Neural crest cell (in vitro differentiated cells): ENCODE measurements around the gene CLIP3. TPM values are rescaled to one million over a fixed set of nuclear protein-coding genes. Genes with fewer than 3 reads are reported as not detected.

ENCODE experiments used
- DNase-seq: peaks from one replicate; pipeline ENCODE4 v3.0.0; 2021; ENCODE audit warnings: low read depth, mixed read lengths, low spot score
- H3K27ac Mint-ChIP-seq: one replicate; pipeline ENCODE4 v1.8.0; 2021; ENCODE audit warnings: mild to moderate bottlenecking, mixed read lengths; ENCODE audit not compliant: unreplicated experiment
- H3K27me3 Mint-ChIP-seq: 2 replicates; pipeline ENCODE4 v1.8.0; 2021; ENCODE audit warnings: low read depth, mild to moderate bottlenecking, mixed read lengths
- H3K36me3 Mint-ChIP-seq: 2 replicates; pipeline ENCODE4 v1.8.0; 2021; ENCODE audit warnings: low read depth, mild to moderate bottlenecking, mixed read lengths
- H3K4me1 Mint-ChIP-seq: 2 replicates; pipeline ENCODE4 v1.8.0; 2021; ENCODE audit warnings: mixed read lengths
- H3K4me3 Mint-ChIP-seq: one replicate; pipeline ENCODE4 v1.8.0; 2021; ENCODE audit warnings: mild to moderate bottlenecking, mixed read lengths
- H3K9me3 Mint-ChIP-seq: 2 replicates; pipeline ENCODE4 v1.8.0; 2021; ENCODE audit warnings: mixed read lengths
- CTCF ChIP-seq: fragments of 200-600 bp; sonication (generic); conservative IDR thresholded peaks from 2 replicates; pipeline ENCODE4 v1.5.0; 2021; ENCODE audit warnings: antibody characterized with exemption, mild to moderate bottlenecking
- total RNA-seq: library from RNA; stranded (reverse); gene quantifications from 2 replicates; pipeline ENCODE4 v1.2.1, GENCODE V29; 2021

Gene CLIP3
- total RNA-seq, 1 donor from 2014 or later, result 33.1 TPM

DNA sequence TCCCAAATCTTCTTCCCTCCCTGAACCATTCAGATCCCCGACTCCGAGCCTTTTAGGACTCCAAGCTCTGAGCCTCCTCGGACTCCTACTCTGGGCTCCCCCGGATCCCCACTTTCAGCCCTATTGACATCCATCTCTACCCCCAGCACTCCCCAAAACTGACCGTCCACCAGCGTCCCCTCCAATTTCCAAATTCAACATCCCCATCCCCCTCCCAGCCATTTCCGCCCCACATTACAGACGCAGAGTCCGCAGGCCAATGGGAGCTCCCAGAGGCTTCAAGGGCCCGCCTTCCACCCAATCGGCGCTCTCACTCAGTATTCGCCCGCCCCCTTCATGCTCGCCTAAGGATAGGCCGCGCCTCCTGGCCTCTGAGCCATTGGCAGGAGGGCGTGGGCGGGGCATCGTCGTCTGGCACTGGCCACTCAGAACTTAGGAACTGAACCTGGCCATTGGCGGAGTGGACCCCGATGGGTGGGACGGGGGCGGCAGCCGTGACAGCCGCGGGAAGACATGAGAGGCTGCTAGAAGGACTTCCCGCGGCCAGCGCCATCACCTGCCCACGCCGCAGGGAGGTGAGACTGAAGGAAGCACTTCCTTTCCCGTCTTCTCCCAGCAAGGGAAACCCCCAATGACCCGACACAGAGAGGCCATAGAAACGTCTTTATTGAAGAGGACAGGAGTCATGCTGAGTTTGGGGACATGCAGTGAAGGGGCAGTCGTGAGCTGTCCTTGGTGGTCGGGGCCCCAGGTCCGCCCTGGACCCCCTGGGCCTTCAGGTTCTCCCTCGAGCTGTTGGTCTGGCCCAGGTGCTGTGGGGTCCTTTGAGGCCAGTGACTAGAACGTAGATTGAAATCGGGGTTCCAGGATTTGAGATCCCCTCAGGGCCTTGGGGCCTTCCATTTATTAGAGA, 18.4 kb downstream of the CLIP3 start, which contains the start of gene ALKBH6:
ALKBH6 (minus strand) TSS at position 202 of the 913 bp plus-strand sequence. CDS start 816 bp downstream, outside the sequence.
- H3K9me3 Mint-ChIP-seq, result no peaks in the 10 kb centered on the region
- peak within 1 kb of the TSS; percentile 96 for H3K27ac Mint-ChIP-seq
- peak; percentile 15 for TF ChIP-seq CTCF
- H3K36me3 Mint-ChIP-seq, result peaks cover 6% of the 10 kb centered on the region
- peaks cover 42% of the 10 kb centered on the region for H3K4me1 Mint-ChIP-seq
- peaks cover 4% of the 10 kb centered on the region for H3K27me3 Mint-ChIP-seq
- peak within 1 kb of the TSS; percentile 99 for H3K4me3 Mint-ChIP-seq
- peak; percentile 98 for DNase-seq

- DNase-seq, result no peak
- Mint-ChIP-seq H3K36me3 (peaks cover 6% of the 10 kb centered on the region), H3K4me3 (peak overlapping the region; percentile 99), H3K4me1 (peaks cover 48% of the 10 kb centered on the region), H3K27ac (peak overlapping the region; percentile 96), H3K27me3 (peaks cover 8% of the 10 kb centered on the region), H3K9me3 (no peaks in the 10 kb centered on the region)
- no peak for TF ChIP-seq CTCF
Measured at GRCh38 chr19:36013280-36014011, 19.2 kb downstream of the CLIP3 start.

GRCh38 chr19:36010402-36010801, 22.3 kb downstream of the CLIP3 start:
- Mint-ChIP-seq H3K4me3 (peak overlapping the region; percentile 69), H3K27ac (no peak overlapping the region), H3K27me3 (peaks cover 8% of the 10 kb centered on the region), H3K36me3 (peaks cover under 1% of the 10 kb centered on the region), H3K9me3 (no peaks in the 10 kb centered on the region), H3K4me1 (peaks cover 38% of the 10 kb centered on the region)
- no peak for DNase-seq
- no peak for TF ChIP-seq CTCF

DNA sequence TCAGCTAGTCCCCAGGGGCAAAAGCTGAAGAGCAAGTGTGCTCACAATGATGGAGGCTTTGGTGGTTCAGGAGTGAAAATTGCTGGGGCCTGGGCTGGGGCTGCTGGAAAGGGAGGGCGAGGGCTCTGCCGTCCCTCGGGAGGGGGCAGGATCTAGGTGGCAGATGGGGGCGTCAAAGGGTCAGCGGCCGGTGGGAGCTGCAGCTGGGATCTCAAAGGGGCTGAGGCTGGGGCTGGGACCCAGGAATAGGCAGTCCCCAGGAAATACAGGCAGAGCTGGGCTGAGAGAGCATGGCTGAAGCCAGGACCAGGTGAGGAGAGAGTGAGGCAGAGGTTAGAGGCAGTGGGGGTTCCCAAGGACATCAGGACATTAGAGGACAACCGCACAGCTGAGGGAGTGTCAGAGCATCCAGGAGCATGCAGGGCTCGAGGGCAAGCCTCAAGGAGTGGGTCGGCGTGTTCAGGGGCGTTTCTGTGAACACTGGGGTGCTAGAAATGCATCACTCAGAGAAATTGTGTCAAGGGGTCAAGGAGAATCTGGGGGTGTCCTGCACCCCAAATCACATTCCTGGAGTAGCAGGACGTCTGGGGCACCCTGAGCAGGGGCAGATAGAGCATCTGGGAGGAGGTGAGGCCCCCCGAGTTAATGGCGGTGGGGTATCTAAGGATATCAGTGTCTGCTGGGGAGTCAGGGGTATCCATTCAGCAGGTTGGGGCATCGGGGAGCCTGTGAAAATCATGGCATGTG, 22.9 kb downstream of the CLIP3 start:
- Mint-ChIP-seq H3K4me1 (peaks cover 32% of the 10 kb centered on the region), H3K4me3 (peak overlapping the region; percentile 69), H3K9me3 (no peaks in the 10 kb centered on the region), H3K36me3 (no peaks in the 10 kb centered on the region), H3K27ac (peak overlapping the region; percentile 45), H3K27me3 (peaks cover 8% of the 10 kb centered on the region)
- no peak for DNase-seq
- TF ChIP-seq CTCF, result no peak

DNA sequence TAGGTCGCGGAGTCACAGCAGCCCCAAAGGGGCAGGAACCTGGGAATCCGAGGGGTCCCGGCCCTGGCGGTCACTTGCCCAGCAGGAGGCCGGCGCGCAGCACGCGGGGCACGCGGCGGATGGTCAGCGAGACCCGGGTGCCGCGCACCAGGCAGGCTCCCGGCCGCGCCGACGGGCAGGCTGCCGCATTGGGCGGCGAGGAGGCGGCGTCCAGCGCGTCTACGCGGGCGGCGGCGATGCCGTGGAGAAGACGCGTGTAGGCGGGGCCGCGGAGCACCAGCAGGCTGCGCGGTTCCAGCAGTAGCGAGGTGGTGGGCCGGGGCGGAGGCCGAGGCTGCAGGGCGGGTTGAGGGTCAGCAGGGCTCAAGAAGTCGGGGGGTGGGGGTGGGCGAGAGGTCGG, 23.5 kb downstream of the CLIP3 start:
- DNase-seq, result peak; percentile 49
- H3K4me3 Mint-ChIP-seq, result peak overlapping the region; percentile 69
- no peak for TF ChIP-seq CTCF
- peaks cover 26% of the 10 kb centered on the region for H3K4me1 Mint-ChIP-seq
- no peaks in the 10 kb centered on the region for H3K36me3 Mint-ChIP-seq
- H3K9me3 Mint-ChIP-seq, result no peaks in the 10 kb centered on the region
- peaks cover 8% of the 10 kb centered on the region for H3K27me3 Mint-ChIP-seq
- peak overlapping the region; percentile 45 for H3K27ac Mint-ChIP-seq
